NCI-H82 (cell line): ENCODE measurements around the gene HSF4.

ENCODE experiments used
- DNase-seq: peaks from one replicate; lab custom pipeline; 2025; lab: John Stamatoyannopoulos, UW

Gene HSF4

GRCh38 chr16:67201411-67202345 lies 37.1 kb downstream of the HSF4 start:
- DNase-seq = no peak

GRCh38 chr16:67202426-67202825 lies 37.9 kb downstream of the HSF4 start:
- DNase-seq = no peak

- no peak for DNase-seq
Measured at GRCh38 chr16:67202956-67203493, 38.5 kb downstream of the HSF4 start.

- no peak for DNase-seq
Measured at GRCh38 chr16:67204076-67204475, 39.5 kb downstream of the HSF4 start.

GRCh38 chr16:67206129-67206837 lies 41.7 kb downstream of the HSF4 start:
- no peak for DNase-seq

- peak; percentile 28 for DNase-seq
Measured at GRCh38 chr16:67206838-67207248, 42.3 kb downstream of the HSF4 start.

GRCh38 chr16:67207249-67208091 lies 42.9 kb downstream of the HSF4 start:
- DNase-seq = no peak

GRCh38 chr16:67208154-67208896 lies 43.8 kb downstream of the HSF4 start:
- no peak for DNase-seq

GRCh38 chr16:67209565-67209964 lies 45.0 kb downstream of the HSF4 start:
- no peak for DNase-seq

GRCh38 chr16:67210069-67210937 lies 45.8 kb downstream of the HSF4 start:
- no peak for DNase-seq

- DNase-seq = no peak
Measured at GRCh38 chr16:67211674-67212073, 47.1 kb downstream of the HSF4 start.

- DNase-seq = no peak
Measured at GRCh38 chr16:67212766-67213165, 48.2 kb downstream of the HSF4 start.

- DNase-seq = no peak
Measured at GRCh38 chr16:67213197-67214019, 48.9 kb downstream of the HSF4 start.

- DNase-seq = no peak
Measured at GRCh38 chr16:67215706-67216105, 51.2 kb downstream of the HSF4 start.

GRCh38 chr16:67216612-67217490 lies 52.3 kb downstream of the HSF4 start:
- no peak for DNase-seq
